ENCODE measurements around the gene GSTA4. TPM values are rescaled to one million over a fixed set of nuclear protein-coding genes. Genes with fewer than 3 reads are reported as not detected.

The GSTA4 gene
- polyA plus RNA-seq, 1 donor from 2014 or later, result 764 TPM

- Histone ChIP-seq H3K4me2 (ENCODE audit: low read length) (no peak overlapping the region), H2AFZ (ENCODE audit: low read depth, low read length) (no peak overlapping the region), H3K9me2 (ENCODE audit: insufficient read depth, low read length) (no peaks in the 10 kb centered on the region), H3K27ac (ENCODE audit: low read length) (no peak overlapping the region), H3K9ac (ENCODE audit: low read length) (no peak overlapping the region), H3K4me3 (ENCODE audit: low read length) (no peak overlapping the region), H3K36me3 (ENCODE audit: insufficient read depth, low read length) (peaks cover 20% of the 10 kb centered on the region), H4K20me1 (ENCODE audit: insufficient read depth) (no peaks in the 10 kb centered on the region), H3K27me3 (ENCODE audit: insufficient read depth, low read depth, low read length) (no peaks in the 10 kb centered on the region), H3K9me3 (ENCODE audit: low read length) (no peaks in the 10 kb centered on the region), H3F3A (ENCODE audit: insufficient read depth, low read length, poor library complexity, severe bottlenecking) (no peaks in the 10 kb centered on the region), H3K79me2 (replicated peaks; ENCODE audit: insufficient read depth, low read length) (no peaks in the 10 kb centered on the region)
- TF ChIP-seq RAD21 (conservative IDR thresholded peaks at IDR 0.05), result no peak
- TF ChIP-seq POLR2AphosphoS5 (IDR thresholded peaks at IDR 0.05), result no peak
- no peak for TF ChIP-seq REST (IDR thresholded peaks at IDR 0.05; ENCODE audit: borderline replicate concordance)
- no peak for TF ChIP-seq EP300 (conservative IDR thresholded peaks at IDR 0.05; ENCODE audit: poor library complexity, severe bottlenecking)
- TF ChIP-seq EZH2 (IDR thresholded peaks at IDR 0.05; ENCODE audit: borderline replicate concordance, insufficient read depth, low read length, poor library complexity, severe bottlenecking), result no peak
- no peak for TF ChIP-seq SMC3 (conservative IDR thresholded peaks at IDR 0.05; ENCODE audit: poor library complexity)
- no peak for TF ChIP-seq MXI1 (conservative IDR thresholded peaks at IDR 0.05; ENCODE audit: poor library complexity, severe bottlenecking)
- no peak for TF ChIP-seq TAF1 (IDR thresholded peaks at IDR 0.05; ENCODE audit: low read depth)
- no peak for TF ChIP-seq CTCF (IDR thresholded peaks at IDR 0.05; ENCODE audit: poor library complexity, severe bottlenecking)
Observed at GRCh38 chr6:52985228-52985627, 9.9 kb downstream of the GSTA4 start.

GRCh38 chr6:52984247-52984646, 10.8 kb downstream of the GSTA4 start:
- Histone ChIP-seq H3K9ac (ENCODE audit: low read length) (no peak overlapping the region), H2AFZ (ENCODE audit: low read depth, low read length) (no peak overlapping the region), H3F3A (ENCODE audit: insufficient read depth, low read length, poor library complexity, severe bottlenecking) (no peaks in the 10 kb centered on the region), H3K79me2 (replicated peaks; ENCODE audit: insufficient read depth, low read length) (no peaks in the 10 kb centered on the region), H3K36me3 (ENCODE audit: insufficient read depth, low read length) (peaks cover 19% of the 10 kb centered on the region), H3K9me2 (ENCODE audit: insufficient read depth, low read length) (no peaks in the 10 kb centered on the region), H4K20me1 (ENCODE audit: insufficient read depth) (no peaks in the 10 kb centered on the region), H3K27me3 (ENCODE audit: insufficient read depth, low read depth, low read length) (no peaks in the 10 kb centered on the region), H3K27ac (ENCODE audit: low read length) (no peak overlapping the region), H3K9me3 (ENCODE audit: low read length) (no peaks in the 10 kb centered on the region), H3K4me3 (ENCODE audit: low read length) (no peak overlapping the region), H3K4me2 (ENCODE audit: low read length) (no peak overlapping the region)
- no peak for TF ChIP-seq TAF1 (IDR thresholded peaks at IDR 0.05; ENCODE audit: low read depth)

Data from neural cell (in vitro differentiated cells).